AG20443 (cell line): ENCODE measurements around the gene PERCC1.
"Not testable (repeated sequence)": the region's sequence is repeated elsewhere in the genome, so short reads cannot be mapped to it uniquely, and the experiment has no call there.

Experiments
- DNase-seq: peaks from one replicate; pipeline ENCODE4 v3.0.0; 2012; ENCODE audit warnings: low spot score, mixed read lengths

Gene PERCC1

DNA sequence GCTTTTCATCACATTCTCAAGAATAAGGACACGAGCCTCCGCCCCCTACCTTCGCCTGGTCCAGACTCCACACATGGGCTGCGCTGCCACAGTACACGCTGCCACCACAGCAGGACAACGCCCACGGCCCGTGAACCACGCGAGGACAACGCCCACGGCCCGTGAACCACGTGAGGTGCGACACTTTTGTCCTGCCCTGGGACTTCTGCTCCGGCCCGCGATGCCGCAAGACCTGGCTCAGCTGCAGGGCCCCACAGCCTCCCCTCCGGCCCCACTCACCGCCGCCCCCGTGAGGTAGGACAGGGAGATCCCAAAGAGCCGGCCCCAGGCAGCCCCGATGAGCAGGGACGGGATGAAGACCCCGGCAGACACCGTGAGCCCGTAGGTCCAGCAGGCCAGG is 19.3 kb downstream of the PERCC1 start:
- DNase-seq, result no peak

DNA sequence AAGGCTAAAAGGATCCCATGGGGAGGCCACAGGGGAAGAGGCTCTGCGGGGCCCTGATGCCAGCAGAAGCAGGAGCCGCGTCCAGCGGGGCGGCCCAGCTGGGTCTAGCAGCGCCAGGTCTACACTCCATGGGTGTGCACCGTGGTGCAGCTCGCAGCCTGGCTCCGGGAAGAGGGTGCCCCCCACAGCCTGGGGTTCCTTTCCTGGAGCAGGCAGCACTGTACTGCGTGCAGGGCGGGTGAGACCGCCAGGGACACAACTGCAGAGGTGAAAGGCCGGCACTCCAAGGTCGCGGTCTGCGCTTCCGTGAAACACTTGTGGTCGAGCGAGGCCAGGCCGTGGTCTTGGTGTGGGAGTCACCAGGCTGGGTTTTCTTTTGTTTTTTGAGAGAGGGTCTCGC is 20.0 kb downstream of the PERCC1 start:
- no peak for DNase-seq

DNA sequence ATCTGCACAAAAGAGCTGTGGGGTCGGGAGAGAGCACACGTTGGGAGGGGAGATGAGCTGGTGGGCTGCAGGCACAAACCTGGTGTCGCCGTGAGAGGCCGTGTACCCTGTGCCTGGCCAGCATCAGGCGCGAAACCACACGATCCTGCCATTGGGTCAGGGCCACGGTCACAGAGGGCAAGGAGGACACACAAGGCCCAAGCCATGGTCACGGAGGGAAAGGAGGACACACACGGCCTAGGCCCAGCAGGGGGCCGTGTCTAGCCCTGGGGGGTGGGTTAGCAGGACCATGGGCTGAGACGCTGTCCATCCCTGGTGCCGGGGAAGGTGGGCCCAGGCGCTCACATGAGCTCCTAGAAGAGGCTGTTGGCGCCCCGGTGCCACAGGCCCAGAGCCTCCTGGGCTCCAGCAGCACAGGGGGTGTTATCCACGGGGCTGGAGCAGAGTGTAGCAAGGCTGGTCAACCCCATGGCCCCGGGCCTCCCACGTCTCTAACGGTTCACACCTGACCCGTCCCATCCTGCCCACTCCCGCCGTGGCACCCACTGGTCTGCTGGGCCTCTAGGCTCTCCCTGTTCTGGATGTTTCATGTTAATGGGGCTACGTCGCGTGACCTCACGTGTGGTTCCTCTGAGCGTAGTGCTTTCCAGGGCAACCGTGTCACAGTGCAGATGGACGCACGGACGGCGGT is 21.0 kb downstream of the PERCC1 start:
- no peak for DNase-seq

DNA sequence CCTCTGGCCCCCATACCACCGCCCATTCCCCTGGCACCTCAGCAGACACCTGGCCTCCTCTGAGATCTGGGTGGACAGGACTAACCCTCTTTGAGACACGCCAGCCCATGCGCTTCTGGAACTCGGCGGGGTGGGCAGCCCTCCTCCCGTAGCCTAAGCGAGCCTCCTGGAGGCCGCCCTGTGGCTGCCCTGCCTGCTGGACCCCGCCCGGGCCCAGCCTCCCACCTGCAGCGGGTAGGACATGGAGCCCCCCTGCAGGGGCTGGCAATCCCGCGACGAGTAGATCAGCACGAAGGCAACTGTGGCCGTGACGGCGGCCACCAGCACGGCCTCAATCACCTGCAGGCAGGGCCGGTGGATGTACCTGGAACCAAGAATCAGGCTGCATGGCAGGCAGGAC is 21.7 kb downstream of the PERCC1 start:
- no peak for DNase-seq

DNA sequence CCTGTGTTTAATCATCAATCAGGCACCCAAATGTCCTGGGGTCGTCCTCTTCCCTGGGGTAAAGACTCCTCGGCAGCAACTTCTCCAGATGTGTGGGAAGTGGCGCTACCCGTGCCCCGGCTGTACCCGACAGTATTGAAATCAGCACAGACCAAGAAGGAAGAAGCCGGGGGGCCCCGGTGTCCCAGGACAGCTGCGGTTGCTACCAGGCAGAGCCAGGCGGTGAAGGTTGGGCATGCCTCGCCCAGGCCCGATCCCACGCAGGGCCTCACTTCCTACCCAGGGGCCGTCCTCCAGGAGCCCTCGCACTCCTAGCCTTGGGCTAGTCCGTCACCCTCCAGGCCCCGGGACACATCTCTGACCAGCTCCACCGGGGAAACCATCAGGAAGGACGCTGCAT is 22.4 kb downstream of the PERCC1 start:
- DNase-seq, result no peak

DNA sequence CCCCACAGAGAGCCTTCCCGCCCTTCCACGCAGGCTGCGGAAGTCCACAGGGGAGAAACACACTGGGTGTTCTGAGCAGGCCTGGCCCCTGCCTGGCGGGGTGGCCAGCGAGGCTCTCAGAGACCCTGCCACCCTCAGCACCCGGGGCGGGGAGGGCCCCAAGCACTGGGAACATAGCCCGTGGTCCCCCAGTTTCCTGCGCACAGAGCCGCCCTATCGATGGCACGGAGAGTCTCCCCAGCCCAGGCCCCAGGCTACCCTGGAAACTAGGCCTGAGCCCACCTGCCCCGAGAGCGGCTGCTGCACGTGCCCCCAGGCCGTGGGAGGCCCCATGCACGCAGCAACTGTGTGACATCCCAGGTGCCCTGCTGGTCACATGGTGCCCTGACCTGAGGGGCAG is 23.7 kb downstream of the PERCC1 start:
- no peak for DNase-seq

DNA sequence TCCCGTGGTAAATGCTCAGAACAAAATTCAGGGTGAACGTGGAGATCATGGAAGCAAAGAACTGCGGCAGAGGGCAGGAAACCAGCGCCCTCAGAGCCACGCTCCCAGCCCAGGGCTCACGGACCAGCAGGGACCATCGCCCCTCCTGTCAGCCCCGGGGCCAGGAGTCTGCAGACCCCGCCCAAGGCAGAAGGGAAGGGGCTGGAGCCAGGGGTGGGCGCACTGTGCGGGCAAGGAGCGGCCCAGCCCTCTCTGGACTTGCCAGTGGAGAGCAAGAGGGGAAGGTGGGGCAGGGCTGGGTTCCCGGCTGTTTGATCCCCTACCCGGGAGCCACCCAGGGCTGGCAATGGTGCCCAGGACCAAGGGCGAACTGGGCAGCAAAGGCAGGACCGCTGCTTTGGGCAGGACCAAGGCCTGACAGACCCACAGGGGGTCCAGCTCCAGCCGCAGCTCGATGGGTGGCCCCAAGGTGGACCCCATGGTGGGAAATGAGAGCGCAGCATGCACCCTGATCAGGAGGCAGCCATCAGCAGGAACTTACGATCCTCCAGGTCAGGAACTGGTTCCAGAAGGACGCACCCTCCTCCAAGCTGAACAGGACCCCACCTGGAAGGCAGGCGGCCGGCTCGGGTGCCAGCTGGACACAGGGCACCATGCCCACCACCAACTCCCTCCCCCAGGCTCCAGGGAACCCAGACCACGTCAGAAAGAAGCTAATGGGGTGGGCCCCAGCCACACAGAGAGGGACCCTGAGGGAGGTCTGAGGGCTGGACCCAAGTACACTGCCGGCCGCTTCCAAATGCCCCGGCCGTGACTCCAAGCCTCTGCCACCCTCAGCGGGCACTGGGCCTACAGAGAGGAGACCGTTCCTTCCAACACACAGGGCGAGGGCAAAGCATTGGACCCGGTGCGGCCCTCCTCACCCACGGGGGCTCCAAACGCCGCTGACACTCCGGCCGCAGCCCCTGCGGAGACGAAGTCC is 24.6 kb downstream of the PERCC1 start:
- no peak for DNase-seq

DNA sequence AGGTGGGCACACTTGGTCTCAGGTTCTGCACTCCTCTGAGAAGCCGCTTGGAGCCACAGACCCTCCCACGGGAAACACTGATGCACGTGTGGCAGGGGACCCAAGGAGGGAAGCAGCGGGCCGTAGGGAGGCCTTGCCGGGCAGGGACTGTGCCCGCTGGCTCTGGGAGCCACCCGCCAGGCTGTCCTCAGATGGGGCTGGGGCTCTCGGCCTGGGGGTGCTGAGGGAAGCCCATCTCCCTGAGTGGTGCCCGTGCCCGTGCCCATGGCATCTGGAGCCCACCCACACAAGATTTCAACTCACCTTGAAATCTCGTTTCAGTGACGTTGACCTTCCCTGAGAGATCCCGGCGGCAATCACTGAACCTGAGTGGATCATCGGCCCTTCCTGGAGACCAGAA is 26.1 kb downstream of the PERCC1 start:
- no peak for DNase-seq

DNA sequence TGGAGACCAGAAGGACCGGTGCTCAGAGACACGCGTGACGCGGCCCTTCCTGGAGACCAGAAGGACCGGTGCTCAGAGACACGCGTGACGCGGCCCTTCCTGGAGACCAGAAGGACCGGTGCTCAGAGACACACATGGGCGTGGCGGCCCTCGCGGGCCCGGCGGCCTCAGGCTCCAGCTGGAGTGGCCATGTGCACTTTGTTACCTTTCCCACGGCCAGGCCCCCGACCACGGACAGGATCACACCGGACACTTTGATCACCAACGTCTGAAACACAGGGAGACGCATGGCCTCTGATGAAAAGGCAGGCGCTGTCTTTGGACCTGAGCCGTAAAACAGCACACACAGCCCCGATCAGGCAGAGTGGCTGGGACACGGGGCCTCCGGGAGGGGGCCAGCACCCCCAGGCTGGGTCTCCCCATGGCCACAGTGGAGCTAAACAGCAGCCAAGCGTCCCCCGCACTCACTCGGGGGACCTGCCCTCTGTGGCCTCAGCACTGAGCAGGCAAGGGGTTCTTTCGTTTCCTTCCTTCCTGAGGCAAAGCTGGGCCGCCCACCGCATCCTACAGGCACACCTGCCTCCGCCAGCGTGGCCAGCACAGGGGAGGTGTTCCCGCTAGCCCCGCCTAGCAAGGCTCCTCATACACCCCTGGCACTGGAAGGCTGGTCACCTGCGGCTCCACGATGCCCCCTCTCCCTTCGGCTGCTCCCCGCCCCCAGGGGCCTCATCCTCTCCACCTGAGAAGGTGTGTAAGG is 26.8 kb downstream of the PERCC1 start:
- DNase-seq, result no peak

DNA sequence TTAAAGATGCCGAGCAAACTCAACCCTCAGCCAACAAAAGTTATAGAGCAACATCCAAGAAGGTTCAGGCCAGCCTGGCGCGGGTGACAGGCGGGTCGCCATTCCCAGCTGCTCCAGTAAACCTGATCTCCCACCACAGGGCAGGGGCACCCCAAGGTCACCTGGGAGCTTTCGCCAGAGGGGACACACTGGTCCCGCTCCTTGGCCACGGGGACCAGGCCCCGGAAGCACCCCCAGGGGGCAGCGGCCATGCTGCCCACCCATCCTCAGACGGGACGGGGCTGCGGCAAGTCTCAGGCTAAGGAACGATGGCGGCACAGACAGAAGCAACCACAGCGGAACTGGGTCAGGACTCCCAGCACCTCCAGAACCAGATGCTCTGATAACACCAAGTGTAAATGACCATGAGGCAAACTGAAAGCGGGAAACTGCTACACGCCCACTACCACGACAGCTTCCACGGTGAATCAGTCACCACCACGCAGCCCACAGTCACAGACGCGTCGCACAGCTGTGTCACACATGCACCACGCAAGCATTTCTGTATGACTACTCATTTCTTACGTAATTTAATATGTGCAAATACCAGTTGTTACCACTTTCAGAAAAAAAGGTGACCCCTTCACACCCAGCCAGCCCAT is 27.6 kb downstream of the PERCC1 start:
- no peak for DNase-seq

DNA sequence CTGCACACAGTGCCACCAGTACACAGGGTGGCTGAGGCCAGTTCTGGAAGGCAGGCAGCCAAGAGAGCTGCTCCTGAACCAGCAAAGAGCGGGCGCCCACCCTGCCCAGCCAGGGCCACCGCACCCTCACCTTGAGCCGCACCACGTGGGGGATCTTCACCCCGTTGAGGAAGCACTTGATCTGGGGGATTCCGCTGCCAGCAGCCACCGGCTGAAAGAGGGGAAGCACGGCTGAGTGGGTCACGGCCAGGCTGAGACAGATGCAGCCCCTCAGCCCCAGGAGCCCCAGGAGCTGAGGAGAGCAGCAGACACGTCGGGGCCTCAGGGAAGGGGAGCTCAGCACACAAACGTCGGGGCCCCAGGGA is 28.1 kb downstream of the PERCC1 start:
- no peak for DNase-seq

DNA sequence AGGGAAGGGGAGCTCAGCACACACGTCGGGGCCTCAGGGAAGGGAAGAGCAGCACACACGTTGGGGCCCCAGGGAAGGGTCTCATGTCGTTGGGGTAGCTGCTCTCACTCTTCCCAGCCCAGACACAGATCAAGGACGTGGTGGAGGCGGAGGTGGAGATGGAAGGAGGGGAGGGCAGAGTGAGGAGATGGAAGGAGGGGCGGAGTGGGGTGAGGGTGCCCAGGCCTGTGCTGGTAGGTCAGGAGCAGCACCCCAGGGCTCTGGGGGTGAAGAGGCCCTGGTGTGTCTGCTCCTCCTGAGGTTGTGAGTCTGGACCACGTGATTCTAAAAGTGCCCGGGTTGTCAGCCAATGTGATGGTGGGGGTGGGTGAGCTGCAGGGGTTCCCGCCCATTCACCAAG is 29.1 kb downstream of the PERCC1 start:
- DNase-seq, result no peak

DNA sequence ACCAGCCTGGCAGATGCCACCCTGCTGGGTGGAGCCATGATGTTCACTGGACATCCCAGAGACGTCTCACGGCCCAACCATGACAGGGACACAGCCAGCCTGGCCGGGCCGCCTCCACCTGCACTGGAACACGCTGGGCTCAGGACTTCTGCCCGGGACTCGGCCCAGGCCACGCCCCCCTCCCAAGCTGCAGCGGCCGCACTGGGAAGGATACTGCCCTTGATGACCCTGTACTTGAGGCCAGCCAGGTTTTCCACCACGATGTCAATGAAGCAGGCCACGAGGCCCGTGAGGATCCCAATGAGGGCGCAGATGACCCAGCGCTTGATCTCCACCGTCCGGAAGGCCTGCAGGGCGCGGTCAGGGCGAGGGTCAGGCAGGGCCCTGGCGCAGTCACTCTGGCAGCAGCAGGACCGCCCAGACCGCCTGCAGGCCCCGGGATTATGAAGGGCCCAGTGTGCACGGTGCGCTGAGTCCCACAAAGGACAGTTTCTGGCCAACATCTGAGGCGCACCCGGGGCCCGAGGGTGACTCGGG is 29.8 kb downstream of the PERCC1 start:
- DNase-seq, result no peak

DNA sequence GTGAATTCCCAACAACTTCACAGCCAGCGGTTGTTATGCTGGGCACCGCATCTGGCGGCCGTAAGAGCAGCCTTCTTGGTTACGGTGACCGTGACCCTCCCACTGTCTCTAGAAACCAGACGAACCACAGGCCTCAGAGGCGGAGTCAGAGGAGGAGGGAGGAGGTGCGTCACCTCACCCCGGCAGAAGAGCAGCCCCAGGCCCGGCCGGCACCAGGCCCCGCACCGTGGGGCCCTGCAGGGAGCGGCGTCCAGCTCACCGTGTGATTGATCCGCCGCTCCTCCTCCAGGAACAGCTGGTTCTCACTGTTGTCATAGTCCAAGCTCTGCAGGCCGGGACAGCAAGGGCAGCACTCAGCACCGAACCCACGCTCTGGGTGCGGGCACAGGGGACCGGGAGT is 30.3 kb downstream of the PERCC1 start:
- no peak for DNase-seq

DNA sequence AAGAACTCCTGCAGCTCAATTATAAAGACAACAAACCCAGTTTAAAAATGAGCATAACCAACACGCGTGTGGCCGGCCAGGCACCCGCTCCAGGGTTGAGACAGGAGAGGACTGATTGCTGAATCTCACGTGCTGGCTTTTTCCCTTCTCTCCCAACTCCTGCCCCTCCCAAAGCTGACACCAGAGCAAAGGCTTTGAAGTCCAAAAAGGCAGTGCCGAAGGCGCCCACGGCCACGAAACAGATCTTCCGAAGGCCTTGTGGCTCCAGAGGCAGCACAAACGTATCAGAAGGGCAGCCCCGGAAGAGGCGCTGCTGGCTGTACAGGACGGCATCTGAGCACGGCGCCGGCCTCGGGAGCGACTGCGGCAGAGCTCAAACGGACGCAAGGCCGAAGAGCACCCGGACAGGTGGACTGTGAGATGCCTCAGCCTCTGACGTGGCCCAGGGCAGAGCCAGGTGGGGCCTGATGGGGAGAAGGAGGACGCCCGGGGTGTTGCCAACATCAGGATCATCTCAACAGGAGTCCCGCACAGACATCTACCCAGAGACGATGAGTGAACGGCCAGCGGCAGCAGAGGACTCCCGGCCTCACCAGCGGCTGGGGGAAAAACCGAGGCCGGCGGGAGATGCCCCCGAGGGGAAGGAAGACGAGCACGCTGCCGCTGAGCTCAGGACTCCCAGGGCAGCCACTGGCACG is 33.5 kb downstream of the PERCC1 start:
- no peak for DNase-seq

DNA sequence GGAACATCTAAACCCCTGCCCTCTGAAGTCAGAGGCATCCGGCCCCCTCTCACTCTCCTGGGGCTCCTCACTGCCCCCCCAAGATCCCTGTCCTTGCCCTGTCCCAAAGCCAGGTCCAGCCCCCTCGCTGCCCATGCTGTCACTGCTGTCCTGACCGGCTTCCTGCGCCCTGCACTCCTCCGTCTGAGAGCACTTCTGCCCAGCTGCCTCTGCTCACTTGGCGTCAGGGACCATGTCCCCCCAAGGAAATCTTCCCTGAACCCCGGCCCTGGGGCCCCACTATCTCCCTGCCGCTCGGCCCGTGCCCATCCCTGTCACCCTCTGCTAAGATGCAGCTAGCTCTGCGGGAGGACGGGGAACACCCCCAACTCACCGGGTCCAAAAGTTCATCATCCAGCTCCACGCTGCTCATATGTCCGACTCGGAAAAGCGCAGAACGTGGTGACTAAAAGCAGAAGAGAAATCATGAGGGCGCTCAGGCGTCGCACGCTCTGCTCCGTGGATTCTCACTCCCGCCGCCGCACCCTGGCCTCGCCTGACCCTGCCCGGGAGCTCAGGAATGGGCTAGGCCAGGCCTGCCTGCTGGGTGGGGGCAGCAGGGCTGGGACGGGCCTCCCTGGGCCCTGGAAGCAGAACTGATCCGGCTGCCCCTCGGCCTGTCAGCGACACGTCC is 34.2 kb downstream of the PERCC1 start:
- DNase-seq, result no peak

DNA sequence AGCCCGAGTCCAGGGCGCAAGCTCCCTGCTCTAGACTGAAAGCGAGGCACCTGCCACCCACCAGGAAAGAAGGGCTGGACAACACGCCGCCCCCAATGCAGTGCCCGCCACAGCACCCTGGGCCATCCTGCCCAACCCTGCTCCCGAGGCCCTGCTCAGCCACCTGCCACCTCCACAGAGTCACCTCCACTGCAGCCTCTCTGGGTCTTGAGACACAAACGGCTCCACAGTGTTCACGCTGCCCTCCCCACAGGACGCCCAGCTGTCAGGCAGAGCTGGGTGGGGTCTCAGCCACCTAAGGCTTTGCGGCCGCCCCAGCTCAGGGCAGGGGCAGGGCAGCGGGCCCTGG is 34.7 kb downstream of the PERCC1 start:
- no peak for DNase-seq

DNA sequence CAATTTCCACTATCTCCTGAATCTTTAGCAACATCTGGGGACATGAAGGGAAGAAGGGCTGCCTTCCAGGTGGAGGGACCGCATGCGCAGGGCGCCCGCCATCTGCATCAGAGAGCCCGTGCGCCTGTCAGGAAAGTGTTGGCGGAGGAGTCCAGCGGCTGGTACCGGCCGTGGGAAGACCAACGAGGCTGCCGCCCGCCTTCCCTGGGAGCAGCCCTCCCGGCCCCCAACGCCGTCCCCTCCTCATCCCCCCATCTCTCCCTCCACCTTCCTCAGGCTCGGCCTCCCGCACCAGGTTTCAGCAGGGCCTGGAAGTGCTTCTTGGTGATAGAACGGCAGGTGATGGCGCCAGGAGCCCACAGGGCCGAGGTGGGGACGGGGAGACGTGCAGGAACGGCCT is 35.2 kb downstream of the PERCC1 start:
- DNase-seq, result no peak

DNA sequence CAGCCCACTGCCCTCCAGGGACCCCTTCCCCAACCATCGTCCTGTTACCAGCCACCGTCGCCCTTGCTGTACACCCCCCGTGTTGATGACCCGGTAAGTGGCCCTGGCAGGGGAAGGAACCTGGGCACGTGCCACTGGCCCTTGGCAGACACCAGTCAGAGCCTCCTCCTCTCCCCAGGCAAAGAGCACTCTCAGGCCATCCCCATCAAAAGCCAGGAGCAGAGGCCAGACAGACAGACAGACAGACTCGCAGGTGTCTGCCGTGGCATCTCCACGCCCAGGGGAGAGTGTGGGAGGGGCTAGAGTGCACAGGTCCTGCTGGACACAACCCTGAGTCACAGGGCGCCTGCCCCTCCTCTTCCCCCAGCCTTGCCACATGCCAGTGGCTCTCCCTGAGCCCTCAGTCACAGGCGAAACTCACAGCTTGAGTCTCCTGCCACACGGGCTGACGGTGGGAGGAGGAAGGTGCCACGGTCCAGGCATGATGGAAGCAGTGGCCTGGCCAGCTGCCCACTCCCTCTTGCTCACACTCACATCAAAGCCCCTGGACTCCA is 36.2 kb downstream of the PERCC1 start:
- no peak for DNase-seq

DNA sequence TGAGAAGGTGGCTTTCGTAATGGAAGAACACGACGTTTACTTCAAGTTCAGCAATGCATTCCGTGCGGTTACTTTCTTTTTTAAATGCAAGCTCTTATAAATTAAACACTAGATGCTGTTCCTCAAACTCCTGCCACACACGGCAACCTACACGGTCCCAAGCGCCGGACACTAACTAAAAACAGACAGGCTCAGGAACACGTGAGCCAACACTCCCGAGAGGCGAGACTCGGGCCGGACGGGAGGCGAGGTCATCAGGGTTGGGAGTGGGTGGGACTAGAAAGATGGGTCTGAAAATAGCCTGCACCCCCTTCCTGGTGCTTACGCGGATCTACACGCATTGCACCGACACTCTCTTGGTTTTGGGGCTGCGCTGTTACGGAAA is 37.5 kb downstream of the PERCC1 start:
- DNase-seq, result no peak

DNA sequence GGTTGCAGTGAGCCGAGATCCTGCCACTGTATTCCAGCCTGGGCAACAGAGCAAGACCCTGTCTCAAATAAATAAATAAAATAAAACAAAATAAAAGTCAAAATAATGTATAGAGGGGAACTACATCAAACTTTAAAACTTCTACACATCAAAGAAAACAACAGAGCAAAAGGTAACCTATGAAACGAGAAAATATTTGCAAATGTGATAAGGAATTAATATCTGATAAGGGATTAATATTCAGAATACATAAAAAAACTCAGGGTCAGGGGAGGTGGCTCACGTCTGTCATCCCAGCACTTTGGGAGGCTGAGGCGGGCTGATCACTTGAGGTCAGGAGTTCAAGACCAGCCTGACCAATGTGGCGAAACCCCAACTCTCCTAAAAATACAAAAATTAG is 38.3 kb downstream of the PERCC1 start:
- not testable (repeated sequence) for DNase-seq
